ENCODE data around the gene AREG. TPM values are rescaled to one million over a fixed set of nuclear protein-coding genes. Genes with fewer than 3 reads are reported as not detected.
A peak's percentile ranks its signal among the peaks of the same experiment; 100 is the strongest.

The AREG gene
- polyA plus RNA-seq, 1 donor (not counting 4 experiments of a cell fraction or from before 2014, with no cell fraction given), result 1,566 TPM

DNA sequence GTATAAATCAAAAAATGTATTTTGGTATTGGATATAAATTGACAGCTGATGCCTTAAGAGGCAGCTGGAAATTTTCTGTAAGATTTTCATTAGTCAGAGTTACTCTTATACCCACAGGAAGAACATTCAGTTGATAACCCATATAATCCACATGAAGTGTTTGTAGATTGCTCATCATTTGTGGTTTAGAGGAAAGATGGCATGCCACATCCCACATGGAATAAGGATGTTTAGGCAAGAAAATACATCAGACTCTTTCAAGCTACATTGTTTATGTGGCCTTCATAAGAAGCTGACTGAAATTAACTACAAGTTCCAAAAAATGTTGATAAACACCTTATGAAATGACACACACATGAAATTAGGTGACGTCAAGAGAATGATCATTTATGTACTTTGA, 56.6 kb downstream of the AREG start:
- Histone ChIP-seq H3K9me1 (ENCODE audit: control insufficient read depth, extremely low read depth, insufficient read depth, low read length) (no peaks in the 10 kb centered on the region), H3K9ac (ENCODE audit: control insufficient read depth, extremely low read depth, insufficient read depth, low read length) (no peak overlapping the region), H3K79me2 (ENCODE audit: control insufficient read depth, insufficient read depth, low read length) (no peaks in the 10 kb centered on the region), H3K36me3 (ENCODE audit: control insufficient read depth in 2 of 2, extremely low read depth in 1 of 2, insufficient read depth in 2 of 2, low read length in 2 of 2) (no peaks in the 10 kb centered on the region), H3K27me3 (ENCODE audit: control insufficient read depth, extremely low read depth, insufficient read depth, low read length) (no peaks in the 10 kb centered on the region), H3K9me3 (ENCODE audit: control insufficient read depth, low read depth, low read length) (no peaks in the 10 kb centered on the region), H2AFZ (ENCODE audit: control insufficient read depth, low read length) (no peak overlapping the region), H4K20me1 (ENCODE audit: control insufficient read depth, extremely low read depth, insufficient read depth, low read length) (no peaks in the 10 kb centered on the region), H3K27ac (ENCODE audit: control insufficient read depth, insufficient read depth, low read length) (no peak overlapping the region), H3K4me3 (ENCODE audit: control insufficient read depth in 2 of 3, extremely low read depth in 1 of 3, insufficient read depth in 2 of 3, low read depth in 1 of 3, low read length in 3 of 3) (no peak overlapping the region), H3K4me1 (ENCODE audit: control insufficient read depth, extremely low read depth, insufficient read depth, low read length) (peaks cover 37% of the 10 kb centered on the region), H3K4me2 (ENCODE audit: control insufficient read depth, extremely low read depth, insufficient read depth, low read depth, low read length) (peak overlapping the region; percentile 29)
- DNase-seq (ENCODE audit: low read depth, low spot score) (peak; percentile 38), FAIRE-seq (peak; percentile 92)
- dilution Hi-C loops (cut with MboI; ENCODE audit: extremely low pct_ligation_motif_present, low sequenced_read_pairs), result no loop called here
- TF ChIP-seq CTCF (optimal IDR thresholded peaks at IDR 0.05 in 1 of 3, IDR thresholded peaks at IDR 0.05 in 1 of 3, conservative IDR thresholded peaks at IDR 0.05 in 1 of 3; ENCODE audit: extremely low read depth in 1 of 3, insufficient read depth in 2 of 3, low read length in 3 of 3) (no peak), EZH2 (IDR thresholded peaks at IDR 0.05; ENCODE audit: low read length) (no peak)

DNA sequence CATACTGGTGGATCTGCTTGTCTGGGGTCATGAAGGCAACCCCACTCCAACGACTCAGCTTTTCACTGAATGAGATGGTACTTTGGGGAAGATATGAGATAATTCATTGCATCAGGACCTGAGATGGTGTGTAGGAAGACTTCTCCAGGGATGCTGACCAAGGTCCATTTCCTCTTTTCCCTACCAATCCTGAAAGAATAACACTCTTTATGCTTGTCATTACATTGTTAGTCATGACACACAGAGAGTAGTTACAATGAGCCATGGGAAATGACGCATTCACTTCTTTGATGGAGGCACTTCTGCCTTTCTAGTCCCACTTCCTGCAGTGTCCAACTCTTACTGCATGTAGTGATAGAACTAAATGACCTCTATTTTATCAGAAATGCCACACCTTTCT, 58.6 kb downstream of the AREG start:
- no peak overlapping the region for H2AFZ ChIP-seq (ENCODE audit: control insufficient read depth, low read length)
- H3K9me3 ChIP-seq (ENCODE audit: control insufficient read depth, low read depth, low read length), result no peaks in the 10 kb centered on the region
- no peaks in the 10 kb centered on the region for H3K9me1 ChIP-seq (ENCODE audit: control insufficient read depth, extremely low read depth, insufficient read depth, low read length)
- H3K4me3 ChIP-seq (ENCODE audit: control insufficient read depth in 2 of 3, extremely low read depth in 1 of 3, insufficient read depth in 2 of 3, low read depth in 1 of 3, low read length in 3 of 3), result no peak overlapping the region
- FAIRE-seq (peak; percentile 89), DNase-seq (ENCODE audit: low read depth, low spot score) (no peak)
- dilution Hi-C loops (cut with MboI; ENCODE audit: extremely low pct_ligation_motif_present, low sequenced_read_pairs), result no loop called here
- H3K9ac ChIP-seq (ENCODE audit: control insufficient read depth, extremely low read depth, insufficient read depth, low read length), result no peak overlapping the region
- H3K36me3 ChIP-seq (ENCODE audit: control insufficient read depth in 2 of 2, extremely low read depth in 1 of 2, insufficient read depth in 2 of 2, low read length in 2 of 2), result no peaks in the 10 kb centered on the region
- H3K79me2 ChIP-seq (ENCODE audit: control insufficient read depth, insufficient read depth, low read length), result no peaks in the 10 kb centered on the region
- no peak for TF ChIP-seq EZH2 (IDR thresholded peaks at IDR 0.05; ENCODE audit: low read length)
- TF ChIP-seq CTCF (optimal IDR thresholded peaks at IDR 0.05 in 1 of 3, IDR thresholded peaks at IDR 0.05 in 1 of 3, conservative IDR thresholded peaks at IDR 0.05 in 1 of 3; ENCODE audit: extremely low read depth in 1 of 3, insufficient read depth in 2 of 3, low read length in 3 of 3), result no peak
- H3K4me2 ChIP-seq (ENCODE audit: control insufficient read depth, extremely low read depth, insufficient read depth, low read depth, low read length), result no peak overlapping the region
- H3K27me3 ChIP-seq (ENCODE audit: control insufficient read depth, extremely low read depth, insufficient read depth, low read length), result no peaks in the 10 kb centered on the region
- H4K20me1 ChIP-seq (ENCODE audit: control insufficient read depth, extremely low read depth, insufficient read depth, low read length), result no peaks in the 10 kb centered on the region
- H3K27ac ChIP-seq (ENCODE audit: control insufficient read depth, insufficient read depth, low read length), result no peak overlapping the region
- peaks cover 37% of the 10 kb centered on the region for H3K4me1 ChIP-seq (ENCODE audit: control insufficient read depth, extremely low read depth, insufficient read depth, low read length)
